Retinal pigment epithelial cell (primary cell): Measurements from ENCODE around the gene OGFOD2.

Source experiments
- DNase-seq: peaks from one replicate; pipeline ENCODE4 v3.0.0-alpha.2; 2010; ENCODE audit warnings: low read depth
- H3K4me3 ChIP-seq: 2 replicates; pipeline ENCODE4 v1.5.1; 2011; ENCODE audit warnings: mild to moderate bottlenecking, low read length, control low read depth, moderate library complexity
- CTCF ChIP-seq: conservative IDR thresholded peaks from 2 replicates; pipeline ENCODE4 v1.5.1; 2011; ENCODE audit warnings: low read depth, low read length, control low read depth, inconsistent platforms

Gene OGFOD2

GRCh38 chr12:122966743-122967550 lies 8.1 kb upstream of the OGFOD2 start:
- TF ChIP-seq CTCF, result no peak
- no peak for DNase-seq
- H3K4me3 ChIP-seq, result no peak overlapping the region

DNA sequence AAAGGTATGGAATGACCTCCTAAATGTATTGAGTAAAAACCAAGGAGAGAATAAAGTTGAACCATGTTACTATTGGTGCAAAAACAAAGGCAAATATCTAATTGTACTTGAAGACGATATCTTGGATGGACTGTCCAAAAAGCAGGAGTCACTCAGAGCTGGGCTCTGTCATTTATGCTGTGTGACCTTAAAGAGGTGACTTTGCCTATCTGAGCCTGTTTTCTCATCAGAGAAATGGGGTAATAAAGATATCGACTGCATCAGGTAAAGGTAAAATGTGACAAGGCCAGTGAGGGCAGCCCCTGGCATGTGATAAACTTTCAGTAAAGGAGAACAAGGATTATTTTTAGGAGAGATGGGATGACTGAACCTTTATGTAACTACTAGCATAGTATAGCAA lies 6.9 kb upstream of the OGFOD2 start:
- H3K4me3 ChIP-seq, result no peak overlapping the region
- TF ChIP-seq CTCF, result no peak
- no peak for DNase-seq

DNA sequence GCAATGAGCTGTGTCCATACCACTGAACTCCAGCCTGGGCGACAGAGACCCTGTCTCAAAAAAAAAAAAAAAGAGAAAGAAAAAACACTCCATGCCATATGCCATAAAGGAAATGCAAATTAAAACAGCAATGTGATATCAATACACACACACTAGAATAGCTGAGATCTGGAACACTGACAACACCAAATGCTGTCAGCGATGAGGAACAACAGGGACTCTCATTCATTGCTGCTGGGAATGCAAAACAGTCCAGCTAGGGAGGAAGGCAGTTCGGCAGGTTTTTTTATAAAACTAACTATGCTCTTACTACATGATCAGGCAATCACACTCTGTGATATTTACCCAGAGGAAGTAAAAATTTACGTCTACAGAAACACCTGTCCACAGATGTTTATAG lies 5.4 kb upstream of the OGFOD2 start:
- H3K4me3 ChIP-seq, result no peak overlapping the region
- TF ChIP-seq CTCF, result no peak
- DNase-seq, result no peak

GRCh38 chr12:122974274-122974891 lies 661 bp upstream of the OGFOD2 start:
- H3K4me3 ChIP-seq, result peak overlapping the region; percentile 98
- no peak for TF ChIP-seq CTCF
- DNase-seq, result peak; percentile 96

- no peak for TF ChIP-seq CTCF
- peak overlapping the region; percentile 98 for H3K4me3 ChIP-seq
- DNase-seq, result no peak
Observed at GRCh38 chr12:122975790-122976647, 975 bp downstream of the OGFOD2 start.

- no peak overlapping the region for H3K4me3 ChIP-seq
Observed at GRCh38 chr12:122976648-122976975, 1.6 kb downstream of the OGFOD2 start.

More at GRCh38 chr12:122976648-122976975, 1.6 kb downstream of the OGFOD2 start:
- no peak for DNase-seq
- TF ChIP-seq CTCF, result no peak
